Middle frontal gyrus (tissue), 1 donor: ENCODE measurements around the gene TNRC6A.

ENCODE experiments used
- DNase-seq: peaks from one replicate; pipeline ENCODE4 v3.0.0-alpha.2; 2015; ENCODE audit warnings: low spot score; ENCODE audit errors: extremely low spot score

Gene TNRC6A

GRCh38 chr16:24755201-24755874, 25.9 kb downstream of the TNRC6A start:
- DNase-seq, result no peak

GRCh38 chr16:24758373-24758772, 28.9 kb downstream of the TNRC6A start:
- DNase-seq, result no peak

- DNase-seq, result no peak
These were observed 29.6 kb downstream of the TNRC6A start for GRCh38 chr16:24759006-24759405.

GRCh38 chr16:24761526-24761925, 32.1 kb downstream of the TNRC6A start:
- no peak for DNase-seq

GRCh38 chr16:24764916-24765315, 35.5 kb downstream of the TNRC6A start:
- DNase-seq, result no peak

- DNase-seq, result no peak
These were observed 36.6 kb downstream of the TNRC6A start for GRCh38 chr16:24766057-24766456.

- no peak for DNase-seq
These were observed 40.4 kb downstream of the TNRC6A start for GRCh38 chr16:24769806-24770205.

GRCh38 chr16:24771132-24771778, 41.8 kb downstream of the TNRC6A start:
- no peak for DNase-seq

GRCh38 chr16:24771779-24772157, 42.3 kb downstream of the TNRC6A start:
- DNase-seq, result no peak

- no peak for DNase-seq
These were observed 44.4 kb downstream of the TNRC6A start for GRCh38 chr16:24773771-24774427.

- DNase-seq, result no peak
These were observed 45.1 kb downstream of the TNRC6A start for GRCh38 chr16:24774510-24774909.

GRCh38 chr16:24775455-24775854, 46.0 kb downstream of the TNRC6A start:
- no peak for DNase-seq

GRCh38 chr16:24776501-24777220, 47.2 kb downstream of the TNRC6A start:
- DNase-seq, result no peak

- no peak for DNase-seq
These were observed 49.2 kb downstream of the TNRC6A start for GRCh38 chr16:24778671-24779070.

GRCh38 chr16:24781256-24781655, 51.8 kb downstream of the TNRC6A start:
- no peak for DNase-seq

- no peak for DNase-seq
These were observed 54.7 kb downstream of the TNRC6A start for GRCh38 chr16:24784121-24784520.

GRCh38 chr16:24789881-24790280, 60.4 kb downstream of the TNRC6A start:
- no peak for DNase-seq

- DNase-seq, result no peak
These were observed 71.1 kb downstream of the TNRC6A start for GRCh38 chr16:24800586-24800985.

GRCh38 chr16:24801761-24802302, 72.4 kb downstream of the TNRC6A start:
- no peak for DNase-seq

- no peak for DNase-seq
These were observed 76.0 kb downstream of the TNRC6A start for GRCh38 chr16:24805484-24805883.

- DNase-seq, result no peak
These were observed 77.8 kb downstream of the TNRC6A start for GRCh38 chr16:24807301-24807700.
